ENCODE measurements around the gene MPPE1.
"Not testable (repeated sequence)": the region's sequence is repeated elsewhere in the genome, so short reads cannot be mapped to it uniquely, and the experiment has no call there.

MPPE1 gene

GRCh38 chr18:11908182-11909060 is at the start of gene MPPE1:
Gene MPPE1 (minus strand): TSS chr18:11908317. CDS start chr18:11897264, 11,053 bp downstream.
- peak; percentile 92 for DNase-seq (ENCODE audit: low spot score)

GRCh38 chr18:11957636-11958035 is 49.5 kb upstream of the MPPE1 start:
- no peak for DNase-seq (ENCODE audit: low spot score)

- DNase-seq (ENCODE audit: low spot score), result no peak
These were observed 48.5 kb upstream of the MPPE1 start for GRCh38 chr18:11956371-11957308.

- no peak for DNase-seq (ENCODE audit: low spot score)
These were observed 47.3 kb upstream of the MPPE1 start for GRCh38 chr18:11955239-11956029.

GRCh38 chr18:11953113-11953512 is 45.0 kb upstream of the MPPE1 start:
- DNase-seq (ENCODE audit: low spot score), result no peak

GRCh38 chr18:11951390-11951851 is 43.3 kb upstream of the MPPE1 start:
- DNase-seq (ENCODE audit: low spot score), result no peak

- no peak for DNase-seq (ENCODE audit: low spot score)
These were observed 42.7 kb upstream of the MPPE1 start for GRCh38 chr18:11950824-11951223.

GRCh38 chr18:11948852-11949523 is 40.9 kb upstream of the MPPE1 start:
- DNase-seq (ENCODE audit: low spot score), result no peak

GRCh38 chr18:11947214-11948191 is 39.4 kb upstream of the MPPE1 start:
- DNase-seq (ENCODE audit: low spot score), result peak; percentile 70

GRCh38 chr18:11946756-11947155 is 38.6 kb upstream of the MPPE1 start:
- no peak for DNase-seq (ENCODE audit: low spot score)

GRCh38 chr18:11945834-11946659 is 37.9 kb upstream of the MPPE1 start:
- not testable (repeated sequence) for DNase-seq (ENCODE audit: low spot score)

GRCh38 chr18:11944786-11945185 is 36.7 kb upstream of the MPPE1 start:
- DNase-seq (ENCODE audit: low spot score), result no peak

GRCh38 chr18:11944252-11944651 is 36.1 kb upstream of the MPPE1 start:
- DNase-seq (ENCODE audit: low spot score), result no peak

GRCh38 chr18:11943551-11943950 is 35.4 kb upstream of the MPPE1 start:
- no peak for DNase-seq (ENCODE audit: low spot score)

- no peak for DNase-seq (ENCODE audit: low spot score)
These were observed 32.8 kb upstream of the MPPE1 start for GRCh38 chr18:11940956-11941355.

GRCh38 chr18:11937874-11938478 is 29.9 kb upstream of the MPPE1 start:
- DNase-seq (ENCODE audit: low spot score), result peak; percentile 76

GRCh38 chr18:11932393-11932792 is 24.3 kb upstream of the MPPE1 start:
- DNase-seq (ENCODE audit: low spot score), result no peak

GRCh38 chr18:11927497-11927896 is 19.4 kb upstream of the MPPE1 start:
- no peak for DNase-seq (ENCODE audit: low spot score)
